Measurements from ENCODE around the gene PMS1. TPM values are rescaled to one million over a fixed set of nuclear protein-coding genes. Genes with fewer than 3 reads are reported as not detected.

PMS1 gene
- polyA plus RNA-seq, 1 of the 3 experiments (the other 2 are of a cell fraction) = 7.7 TPM

- no peak overlapping the region for H3K9ac ChIP-seq
- peaks cover 13% of the 10 kb centered on the region; the same call in 1 of the 2 replicates for H3K79me2 ChIP-seq (ENCODE audit: insufficient read depth)
- H3K4me2 ChIP-seq = no peak overlapping the region
- TF ChIP-seq RAD21 (IDR thresholded peaks at IDR 0.05; ENCODE audit: low read length) (no peak), JUND (IDR thresholded peaks at IDR 0.05) (peak; percentile 58), NRF1 (IDR thresholded peaks at IDR 0.05; ENCODE audit: low read depth, low read length) (no peak), ELF1 (IDR thresholded peaks at IDR 0.05) (no peak), PBX3 (IDR thresholded peaks at IDR 0.05) (peak; percentile 38; the same call in 1 of the 2 replicates), TCF12 (IDR thresholded peaks at IDR 0.05) (peak; percentile 81), EP300 (IDR thresholded peaks at IDR 0.05; ENCODE audit: borderline replicate concordance in 1 of 2, low read depth in 1 of 2, low read length in 1 of 2) (no peak), FOXJ3 (CRISPR knock-in tag; IDR thresholded peaks at IDR 0.05) (no peak), RXRA (IDR thresholded peaks at IDR 0.05; ENCODE audit: borderline replicate concordance, low read depth) (no peak), FOXM1 (IDR thresholded peaks at IDR 0.05; ENCODE audit: low read depth) (no peak), SIN3A (IDR thresholded peaks at IDR 0.05; ENCODE audit: borderline replicate concordance, low read depth, low read length) (no peak), ZBTB33 (IDR thresholded peaks at IDR 0.05; ENCODE audit: borderline replicate concordance, low read depth) (no peak), RCOR1 (IDR thresholded peaks at IDR 0.05; ENCODE audit: low read length) (no peak), MAX (IDR thresholded peaks at IDR 0.05; ENCODE audit: low read depth) (no peak), TEAD4 (IDR thresholded peaks at IDR 0.05; ENCODE audit: borderline replicate concordance, insufficient read depth) (no peak), FOSL2 (IDR thresholded peaks at IDR 0.05; ENCODE audit: borderline replicate concordance, low read depth) (peak; percentile 76), MEF2A (IDR thresholded peaks at IDR 0.05; ENCODE audit: borderline replicate concordance, low read depth) (no peak), EZH2phosphoT487 (IDR thresholded peaks at IDR 0.05; ENCODE audit: borderline replicate concordance, low read depth) (no peak), CTCF (IDR thresholded peaks at IDR 0.05) (no peak)
- ChIA-PET CTCF (interaction anchor here (1.0 to 1.6 kb wide), 4 partner anchors 9 to 381 kb away, joined by 3 to 6 read pairs (median 4); partner anchors contain the start of genes ORMDL1 and PMS1), POLR2A (no interaction called here)
- H3K4me1 ChIP-seq (ENCODE audit: control insufficient read depth in 1 of 2, insufficient read depth in 2 of 2, low read depth in 1 of 2, low read length in 1 of 2) = peaks cover 0 to 5% of the 10 kb centered on the region in 2 experiments; a peak in 3 of 4 replicates
- H3K9me3 ChIP-seq = no peaks in the 10 kb centered on the region
- no peak overlapping the region for H2AFZ ChIP-seq (ENCODE audit: low read depth)
- no peak for DNase-seq
- H4K20me1 ChIP-seq (ENCODE audit: insufficient read depth) = no peaks in the 10 kb centered on the region
- H3F3A ChIP-seq (replicated peaks; ENCODE audit: insufficient read depth) = no peaks in the 10 kb centered on the region
- H3K4me3 ChIP-seq (ENCODE audit: low read depth in 2 of 2, low read length in 1 of 2) = no peak overlapping the region
- no peak overlapping the region for H3K27ac ChIP-seq (ENCODE audit: low read depth in 2 of 2, low read length in 1 of 2)
- no peaks in the 10 kb centered on the region for H3K9me2 ChIP-seq
- WGBS (ENCODE audit: low lambda C conversion rate) = 41% methylated on average over 2 of the region's 2 CpGs
- no peaks in the 10 kb centered on the region for H3K27me3 ChIP-seq (ENCODE audit: insufficient read depth)
- peaks cover 53 to 71% of the 10 kb centered on the region in 2 experiments for H3K36me3 ChIP-seq (replicated peaks in 1 of 2; ENCODE audit: control insufficient read depth in 1 of 2, insufficient read depth in 2 of 2, low read length in 1 of 2)
Measured at GRCh38 chr2:189799531-189799930, 15.3 kb downstream of the PMS1 start.
